NCI-H69 (cell line): ENCODE measurements around the gene PCSK2.

Experiments used
- DNase-seq: peaks from one replicate; lab custom pipeline; 2025; lab: John Stamatoyannopoulos, UW

The PCSK2 gene

GRCh38 chr20:17399303-17399985 lies 172.6 kb downstream of the PCSK2 start:
- no peak for DNase-seq

DNA sequence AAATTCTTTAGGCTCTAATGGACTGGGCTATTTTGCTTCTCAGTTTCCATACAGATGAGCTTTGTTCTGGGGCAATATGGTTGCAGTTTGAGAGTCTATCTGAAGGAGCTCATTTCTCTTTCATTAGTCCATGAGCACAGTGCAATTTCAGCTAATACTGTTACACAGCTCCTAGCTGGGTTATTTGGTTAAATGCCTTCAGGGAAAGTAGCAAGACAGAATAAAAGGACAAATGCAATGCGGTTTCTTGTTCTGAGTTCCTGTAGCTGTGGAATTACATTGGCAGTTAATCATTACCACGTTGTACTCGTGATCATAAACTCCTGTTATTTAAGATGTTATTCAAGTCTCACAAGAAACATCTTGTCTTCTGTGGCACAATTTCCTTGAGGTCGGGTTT lies 176.6 kb downstream of the PCSK2 start:
- no peak for DNase-seq

DNA sequence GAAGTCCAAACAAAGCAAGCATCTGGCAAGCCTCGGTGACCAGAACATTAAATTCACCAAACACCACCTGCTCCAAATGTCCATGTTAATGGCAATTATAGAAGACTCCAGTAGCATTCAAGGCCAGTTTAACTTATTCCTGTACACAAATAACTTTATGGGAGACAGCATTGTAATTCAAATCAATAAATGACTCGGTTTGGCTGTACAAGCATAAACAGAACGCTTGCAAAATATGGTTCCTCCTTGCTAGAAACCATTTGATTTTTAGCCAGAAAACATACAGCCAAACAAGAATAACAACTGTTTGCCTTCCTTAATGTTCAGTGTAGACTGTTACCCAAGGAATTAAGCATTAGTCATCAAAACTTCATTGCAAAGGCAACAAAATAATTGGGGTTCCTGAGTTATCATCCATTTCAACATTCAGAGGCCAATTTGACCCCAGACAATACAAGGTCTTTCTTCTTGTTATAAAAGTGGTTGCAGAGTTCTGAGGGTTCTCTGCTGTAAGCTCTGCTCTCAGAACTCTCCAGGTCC lies 179.3 kb downstream of the PCSK2 start:
- DNase-seq = no peak

DNA sequence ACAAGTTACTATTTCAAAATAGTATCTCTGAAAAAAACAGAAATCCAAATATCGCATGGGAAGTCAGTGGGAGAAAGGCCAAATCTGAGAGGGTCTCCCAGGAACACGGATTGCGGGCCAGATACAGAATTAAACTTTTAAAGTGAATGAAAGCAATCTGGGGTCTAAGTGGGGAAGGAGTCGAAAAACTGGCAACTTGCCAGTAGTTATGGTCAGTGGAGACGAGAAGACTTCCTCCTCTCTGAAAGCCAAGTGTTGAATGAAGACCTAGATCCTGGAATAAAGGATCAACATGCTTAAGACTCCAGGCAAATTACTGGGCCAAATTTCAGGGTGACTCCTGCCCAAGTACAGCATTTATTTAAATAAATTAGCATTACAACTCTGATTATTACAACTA lies 180.7 kb downstream of the PCSK2 start:
- no peak for DNase-seq

DNA sequence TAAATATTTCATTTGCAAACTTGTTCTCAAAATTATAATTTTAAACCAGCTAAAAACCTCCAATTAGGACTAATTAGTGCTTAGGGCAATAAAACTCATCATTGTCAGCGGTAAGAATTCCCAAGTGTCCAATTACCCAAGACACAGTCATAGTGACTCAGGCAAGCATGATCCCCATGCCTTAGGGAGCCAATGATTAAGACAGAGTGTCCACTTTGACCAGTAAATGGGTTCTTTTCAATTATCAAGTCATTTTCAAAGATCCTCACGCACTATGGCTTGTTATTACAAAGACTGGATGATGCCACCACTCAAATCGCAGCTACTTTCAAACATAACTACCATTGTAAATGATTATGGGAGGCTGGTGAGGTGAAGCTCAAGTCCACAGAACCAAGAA lies 190.4 kb downstream of the PCSK2 start:
- DNase-seq = peak; percentile 89

DNA sequence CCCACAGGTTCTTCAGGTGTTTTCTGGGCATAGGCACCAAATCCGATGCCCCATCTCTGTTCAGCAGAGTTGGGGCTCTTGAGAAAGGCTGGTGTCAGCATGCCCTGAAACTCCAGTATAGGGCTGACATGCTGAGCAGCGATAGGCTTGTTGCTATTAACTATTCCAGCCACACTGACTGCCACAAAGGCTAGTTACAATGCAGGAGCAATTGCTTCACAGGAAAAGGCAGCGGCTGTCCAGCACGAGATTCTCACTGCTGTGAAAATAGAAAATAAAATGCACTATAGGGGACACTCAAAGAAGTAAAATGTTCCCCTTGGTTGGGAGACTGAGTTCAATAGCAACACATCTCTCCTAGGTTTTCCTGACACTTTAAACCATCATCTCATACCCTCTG lies 191.9 kb downstream of the PCSK2 start:
- peak; percentile 53 for DNase-seq

GRCh38 chr20:17419479-17420041 lies 192.7 kb downstream of the PCSK2 start:
- peak; percentile 52 for DNase-seq

DNA sequence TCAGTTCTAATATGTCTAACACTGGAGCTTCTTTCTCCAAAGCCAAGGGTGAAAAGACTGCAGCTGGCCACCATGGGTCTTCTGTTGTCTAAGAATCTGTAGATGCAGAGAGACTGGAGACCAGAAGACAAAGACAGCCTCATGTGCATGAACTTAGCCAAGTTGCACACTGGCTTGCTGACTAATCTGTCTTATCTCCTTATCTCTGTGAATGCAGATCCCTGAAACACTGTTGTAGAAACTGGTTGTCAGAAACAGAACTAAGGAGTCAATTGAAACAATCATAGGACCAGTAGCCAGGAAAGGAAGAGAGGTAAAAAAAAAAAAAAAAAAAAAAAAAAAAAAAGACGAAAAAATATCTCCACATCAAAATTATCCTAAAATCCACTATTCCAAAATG lies 194.7 kb downstream of the PCSK2 start:
- no peak for DNase-seq

DNA sequence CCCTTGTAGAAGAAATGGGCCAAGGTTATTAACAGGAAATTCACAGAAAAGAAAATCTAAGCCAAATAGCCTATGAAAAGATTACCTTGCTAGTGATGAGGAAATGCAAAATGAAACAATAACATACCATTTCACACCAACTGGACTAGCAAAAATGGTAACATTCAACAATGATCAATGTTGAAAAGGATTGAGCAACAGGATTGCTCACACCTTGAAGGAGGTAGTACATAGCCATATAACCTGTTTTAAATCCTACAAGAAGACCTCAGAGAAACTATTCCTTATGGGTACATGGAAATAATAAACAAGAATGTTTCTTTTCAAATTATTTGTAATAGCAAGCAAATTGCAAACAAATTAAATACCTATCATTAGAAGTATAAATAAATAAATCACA lies 196.9 kb downstream of the PCSK2 start:
- DNase-seq = no peak

DNA sequence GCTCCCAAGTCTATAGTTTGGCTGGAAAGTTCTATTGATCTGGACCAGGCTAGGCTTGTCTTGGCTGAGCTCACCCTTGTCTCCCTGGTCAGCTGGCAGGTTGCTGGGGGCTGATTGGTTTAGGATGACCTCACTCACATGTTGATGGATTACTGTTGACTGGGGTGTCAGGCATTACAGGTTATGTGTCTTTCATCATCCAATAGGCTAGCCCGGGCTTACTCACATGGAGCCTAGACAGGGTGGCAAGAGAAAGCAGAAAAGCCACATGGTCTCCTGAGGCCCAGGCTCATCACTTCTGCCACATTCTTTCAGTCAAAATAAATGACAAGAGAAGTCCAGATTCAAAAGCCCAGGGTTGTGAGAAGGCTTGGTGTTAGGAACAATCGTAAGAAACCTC lies 200.8 kb downstream of the PCSK2 start:
- peak; percentile 22 for DNase-seq

DNA sequence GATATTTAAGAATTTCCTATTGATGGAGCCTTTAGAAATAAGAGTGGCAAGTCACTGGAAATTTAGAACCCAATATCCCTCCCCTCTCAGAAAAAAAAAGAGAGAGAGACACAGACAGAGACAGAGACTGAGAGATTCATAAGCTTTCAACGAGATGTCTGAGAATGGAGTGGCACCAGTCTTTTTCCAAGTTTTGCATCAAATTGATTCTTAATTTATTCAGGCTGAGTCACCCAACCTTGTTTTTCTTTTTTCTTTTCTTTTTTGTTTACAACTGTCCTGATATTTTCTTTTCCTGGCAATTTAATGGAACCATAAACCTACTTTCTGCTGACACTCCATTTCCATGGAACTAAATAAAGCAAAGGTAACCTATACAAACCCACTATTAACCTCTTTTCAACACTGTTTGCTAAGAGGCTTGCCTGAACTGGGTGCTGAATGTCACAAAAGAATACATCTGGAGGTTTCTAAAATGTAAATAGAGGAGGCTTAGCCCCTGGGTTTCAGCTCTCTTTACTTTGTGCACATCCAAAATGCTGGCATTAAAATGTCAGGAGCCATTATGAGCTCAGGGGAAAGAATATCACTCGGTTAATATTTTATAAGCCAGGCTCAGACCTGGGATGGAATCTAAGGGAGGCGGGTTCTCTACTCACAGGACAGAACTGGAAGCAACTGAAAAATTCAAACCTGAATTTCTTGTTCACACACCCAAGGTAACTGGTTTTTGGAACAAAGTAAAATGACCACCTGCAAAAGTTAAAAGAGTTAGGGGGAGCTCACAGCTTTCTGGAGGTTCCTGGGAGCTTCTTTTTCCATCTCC lies 203.5 kb downstream of the PCSK2 start:
- peak; percentile 99 for DNase-seq

DNA sequence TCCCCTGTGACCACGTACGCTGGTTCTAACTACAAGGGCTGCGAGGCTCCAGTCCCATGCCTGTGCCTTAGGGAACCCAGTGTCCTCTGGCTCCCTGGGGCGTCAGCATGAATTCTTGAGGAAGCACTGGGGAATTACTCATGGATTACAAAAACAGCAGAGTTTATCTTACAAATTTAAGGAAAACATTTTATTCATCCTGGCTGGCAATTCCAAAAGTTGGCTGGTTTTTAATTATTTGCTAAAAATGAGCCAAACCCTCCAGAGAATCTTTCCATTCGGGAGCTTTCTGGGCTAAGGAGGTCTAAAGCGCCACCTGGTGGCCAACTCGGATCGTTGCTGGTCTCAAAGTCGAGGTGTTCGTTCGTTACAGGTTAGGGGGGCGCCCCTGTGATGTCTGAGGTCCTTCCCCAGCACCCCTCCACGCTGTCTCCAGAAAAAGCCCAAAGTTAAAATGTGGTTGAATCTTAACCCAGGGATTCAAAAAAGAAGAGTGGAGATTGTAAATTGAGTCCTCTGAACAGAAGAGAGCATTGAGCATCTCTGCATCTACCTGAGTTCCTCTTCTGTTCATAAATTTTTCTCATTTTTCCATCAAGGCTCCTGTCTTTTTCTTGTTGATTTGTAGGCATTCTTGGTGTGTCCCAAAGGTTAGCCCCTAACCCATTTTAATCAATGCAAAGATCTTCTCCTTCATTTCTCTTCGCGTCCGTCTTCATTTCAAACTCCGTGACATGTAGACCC lies 205.0 kb downstream of the PCSK2 start:
- peak; percentile 87 for DNase-seq

DNA sequence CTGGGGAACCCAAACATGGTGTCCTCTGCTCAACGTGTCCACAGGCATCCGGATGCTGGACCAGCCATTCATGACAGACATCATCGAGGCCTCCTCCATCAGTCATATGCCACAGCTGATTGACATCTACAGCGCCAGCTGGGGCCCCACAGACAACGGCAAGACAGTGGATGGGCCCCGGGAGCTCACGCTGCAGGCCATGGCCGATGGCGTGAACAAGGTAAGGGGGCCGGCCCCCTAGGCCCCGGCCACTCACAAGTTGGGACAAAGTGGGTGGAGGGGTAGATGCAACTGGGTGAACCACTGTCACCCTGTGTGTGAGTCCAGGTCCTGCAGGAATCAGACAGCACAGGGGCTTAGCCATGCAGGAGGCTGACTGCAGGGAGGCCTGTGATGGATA lies 209.8 kb downstream of the PCSK2 start:
- DNase-seq = no peak

- DNase-seq = no peak
Observed at GRCh38 chr20:17437251-17437650, 210.4 kb downstream of the PCSK2 start.

DNA sequence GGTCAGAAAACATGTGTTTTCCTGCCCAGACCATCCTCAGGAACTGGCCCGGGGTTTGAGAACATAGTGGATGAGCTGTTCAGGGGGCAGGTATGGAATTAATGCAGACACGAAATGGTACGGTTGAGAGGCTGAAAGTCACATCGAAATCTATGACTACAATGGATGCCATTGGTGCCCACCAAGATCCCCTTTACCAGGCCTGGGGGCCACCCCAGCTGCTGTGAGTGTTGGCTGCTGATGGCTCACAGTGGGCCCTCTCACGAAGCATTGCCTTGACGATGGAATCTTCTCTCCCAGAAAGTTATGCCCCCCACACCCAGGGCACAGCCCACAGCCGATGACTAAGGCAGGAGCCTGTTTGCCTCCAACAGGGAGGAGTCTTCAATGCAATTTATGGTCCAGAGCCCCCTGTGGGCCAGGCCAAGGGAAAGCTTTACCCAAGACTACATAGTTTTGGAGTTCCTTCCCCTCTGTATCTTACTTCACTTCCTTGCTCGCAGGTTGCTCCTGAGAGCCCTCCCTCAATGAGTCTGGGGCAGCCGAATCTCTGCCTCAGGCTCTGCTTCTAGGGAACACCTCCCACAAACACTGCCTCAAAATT lies 211.7 kb downstream of the PCSK2 start:
- no peak for DNase-seq

DNA sequence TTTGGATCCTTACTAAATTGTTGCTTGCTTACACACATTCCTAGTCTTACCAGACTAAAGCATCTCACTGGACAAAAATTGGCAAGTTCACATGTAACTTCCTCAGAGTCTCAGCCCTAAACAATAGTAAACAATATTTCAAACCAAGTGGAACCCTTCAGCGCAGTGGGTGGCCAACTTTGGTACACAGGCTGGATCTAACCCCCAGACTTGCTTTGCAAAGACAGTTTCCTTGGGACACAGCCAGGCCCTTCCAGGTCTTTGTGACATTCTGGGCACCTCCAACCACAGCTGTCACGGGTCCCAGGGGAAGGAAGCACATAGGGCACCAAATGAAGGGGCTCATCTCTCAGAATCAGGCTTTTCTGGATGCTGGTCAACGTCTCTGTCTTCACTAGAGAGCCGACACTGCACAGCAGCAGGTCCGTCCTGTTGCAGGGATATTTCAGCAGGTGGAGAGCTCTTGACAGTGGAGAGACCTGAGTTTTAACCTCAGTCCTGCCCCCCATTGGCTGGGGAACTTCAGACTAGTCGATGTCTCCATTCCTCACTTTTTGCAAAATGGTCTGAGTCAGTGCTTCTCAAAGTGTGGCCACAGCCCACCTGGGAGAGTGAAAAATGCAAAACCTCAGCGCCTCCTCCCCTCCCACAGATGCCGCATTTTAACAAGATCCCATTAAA lies 212.9 kb downstream of the PCSK2 start:
- DNase-seq = no peak

- DNase-seq = no peak
Observed at GRCh38 chr20:17441745-17442144, 214.9 kb downstream of the PCSK2 start.

DNA sequence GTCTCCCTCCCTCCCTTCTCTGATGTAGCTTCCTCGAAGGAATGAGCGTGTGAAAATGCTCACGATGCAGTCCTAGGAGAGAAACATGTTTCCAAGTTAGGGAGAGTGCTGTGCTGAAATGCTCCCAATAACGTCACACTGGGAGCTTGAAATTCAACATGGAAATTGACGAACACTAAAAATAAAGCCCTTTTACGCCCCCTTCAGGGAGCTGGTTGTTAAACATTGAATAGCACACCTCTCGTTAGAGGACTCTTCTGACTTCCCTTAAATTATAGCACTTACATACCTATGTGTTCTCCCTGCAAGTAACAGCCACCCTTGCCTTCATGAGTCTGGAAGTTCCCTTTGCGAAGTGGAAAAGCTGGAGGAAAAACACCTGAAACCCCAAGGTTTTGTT lies 215.7 kb downstream of the PCSK2 start:
- peak; percentile 58 for DNase-seq

- no peak for DNase-seq
Observed at GRCh38 chr20:17443131-17443858, 216.5 kb downstream of the PCSK2 start.

- DNase-seq = no peak
Observed at GRCh38 chr20:17444091-17444490, 217.3 kb downstream of the PCSK2 start.

DNA sequence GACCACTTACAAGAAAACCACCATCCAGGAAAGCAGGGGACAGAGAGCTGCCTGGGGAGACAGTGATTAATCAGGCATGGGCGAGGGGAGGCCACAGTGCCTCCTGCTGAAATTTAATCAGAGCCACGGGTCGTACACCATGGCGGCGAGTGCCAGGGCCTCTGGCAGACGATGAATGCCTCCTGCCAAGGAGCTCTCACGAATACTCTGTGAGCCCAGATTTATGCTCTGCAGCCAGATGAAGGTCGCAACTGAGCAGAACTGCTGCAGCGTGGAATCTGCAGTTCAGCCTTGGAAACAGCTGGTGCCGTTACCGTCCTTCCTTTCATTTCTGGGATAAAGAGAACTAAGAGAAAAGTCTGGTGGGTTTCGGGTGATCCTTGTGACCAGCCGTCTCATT lies 218.7 kb downstream of the PCSK2 start:
- DNase-seq = no peak
